DND-41 (cell line): Measurements from ENCODE around the gene KMT2B.

Experiments used
- ATAC-seq: fragments of 200-7000 bp; cut with Tn5 transposase; 3 replicates; pipeline ENCODE4 v1.9.1; 2021; ENCODE audit warnings: low read depth; ENCODE audit not compliant: insufficient read depth
- DNase-seq: peaks from one replicate; pipeline ENCODE4 v3.0.0-alpha.2; 2020
- H2AFZ ChIP-seq: 2 replicates; pipeline ENCODE4 v1.6.0; 2012; ENCODE audit warnings: low read depth, low read length
- H3K27ac ChIP-seq: 2 replicates; pipeline ENCODE4 v1.5.1; 2012; ENCODE audit warnings: low read length, inconsistent platforms
- H3K27me3 ChIP-seq: fragments of 200-600 bp; sonication (generic); 2 replicates; pipeline ENCODE4 v1.6.0; 2012; ENCODE audit warnings: low read length, mild to moderate bottlenecking, inconsistent platforms; ENCODE audit not compliant: insufficient read depth, poor library complexity
- H3K36me3 ChIP-seq: 2 replicates; pipeline ENCODE4 v1.5.1; 2012; ENCODE audit warnings: low read length, inconsistent platforms; ENCODE audit not compliant: insufficient read depth
- H3K4me1 ChIP-seq: 2 replicates; pipeline ENCODE4 v1.5.1; 2012; ENCODE audit warnings: mild to moderate bottlenecking, low read length; ENCODE audit not compliant: insufficient read depth
- H3K4me2 ChIP-seq: 2 replicates; pipeline ENCODE4 v1.6.0; 2012; ENCODE audit warnings: mild to moderate bottlenecking, moderate library complexity, low read length, inconsistent platforms; ENCODE audit not compliant: insufficient read depth
- H3K4me3 ChIP-seq, 2 experiments: fragments of 200-600 bp in 1 of 2; shearing (Covaris generic) in 1 of 2; 2 replicates each; pipeline ENCODE4 v1.5.1; 2012 to 2016; ENCODE audit warnings: inconsistent platforms in 2 of 2, low read length in 2 of 2, mild to moderate bottlenecking in 2 of 2, low read depth in 1 of 2, moderate library complexity in 1 of 2
- H3K79me2 ChIP-seq: 2 replicates; pipeline ENCODE4 v1.6.0; 2012; ENCODE audit warnings: low read length, inconsistent platforms; ENCODE audit not compliant: insufficient read depth
- H3K9ac ChIP-seq: 2 replicates; pipeline ENCODE4 v1.6.0; 2012; ENCODE audit warnings: low read depth, mild to moderate bottlenecking, inconsistent platforms, low read length, moderate library complexity
- H3K9me3 ChIP-seq: 2 replicates; pipeline ENCODE4 v1.5.1; 2012; ENCODE audit warnings: low read length, moderate library complexity, mild to moderate bottlenecking, inconsistent platforms; ENCODE audit not compliant: insufficient read depth, severe bottlenecking
- H4K20me1 ChIP-seq: 2 replicates; pipeline ENCODE4 v1.6.0; 2012; ENCODE audit warnings: low read length; ENCODE audit not compliant: insufficient read depth
- CTCF ChIP-seq: IDR thresholded peaks from 2 replicates; pipeline ENCODE4 v1.5.1; 2012; ENCODE audit warnings: borderline replicate concordance, low read length, moderate library complexity, mild to moderate bottlenecking; ENCODE audit not compliant: poor library complexity, severe bottlenecking; ENCODE audit errors: extremely low read depth
- EZH2 ChIP-seq: IDR thresholded peaks from 3 replicates; pipeline ENCODE4 v1.6.1; 2012; ENCODE audit warnings: borderline replicate concordance, low read depth, mild to moderate bottlenecking, moderate library complexity, low read length, inconsistent platforms; ENCODE audit not compliant: severe bottlenecking

The KMT2B gene

GRCh38 chr19:35783469-35784434 is 65.9 kb downstream of the KMT2B start:
- Histone ChIP-seq H2AFZ (no peak overlapping the region), H4K20me1 (peaks cover 24% of the 10 kb centered on the region), H3K27ac (no peak overlapping the region), H3K36me3 (peaks cover 74% of the 10 kb centered on the region), H3K27me3 (no peaks in the 10 kb centered on the region), H3K4me1 (no peaks in the 10 kb centered on the region), H3K79me2 (peaks cover 8% of the 10 kb centered on the region), H3K4me2 (no peak overlapping the region), H3K4me3 (no peak overlapping the region), H3K9me3 (no peaks in the 10 kb centered on the region), H3K9ac (no peak overlapping the region)
- ATAC-seq (no peak), DNase-seq (no peak)
- no peak for TF ChIP-seq EZH2
- TF ChIP-seq CTCF: peak; percentile 15

GRCh38 chr19:35784503-35785338 is 66.9 kb downstream of the KMT2B start:
- ATAC-seq (no peak), DNase-seq (no peak)
- Histone ChIP-seq H3K27me3 (no peaks in the 10 kb centered on the region), H3K4me2 (no peak overlapping the region), H3K9me3 (no peaks in the 10 kb centered on the region), H2AFZ (no peak overlapping the region), H3K9ac (no peak overlapping the region), H3K4me1 (no peaks in the 10 kb centered on the region), H3K4me3 (no peak overlapping the region), H3K27ac (no peak overlapping the region), H4K20me1 (peaks cover 20% of the 10 kb centered on the region), H3K36me3 (peaks cover 64% of the 10 kb centered on the region), H3K79me2 (peaks cover 3% of the 10 kb centered on the region; the same call in 1 of the 2 replicates)
- TF ChIP-seq CTCF: no peak
- no peak for TF ChIP-seq EZH2

GRCh38 chr19:35785339-35785627 is 67.5 kb downstream of the KMT2B start:
- H3K27me3 ChIP-seq: no peaks in the 10 kb centered on the region
- peaks cover 59% of the 10 kb centered on the region for H3K36me3 ChIP-seq
- TF ChIP-seq CTCF: no peak
- TF ChIP-seq EZH2: no peak
- no peak overlapping the region for H3K4me3 ChIP-seq
- H4K20me1 ChIP-seq: peaks cover 17% of the 10 kb centered on the region
- H3K9me3 ChIP-seq: no peaks in the 10 kb centered on the region
- no peak overlapping the region for H3K4me2 ChIP-seq
- no peak overlapping the region for H3K9ac ChIP-seq
- DNase-seq: no peak
- no peak overlapping the region for H3K27ac ChIP-seq
- H3K79me2 ChIP-seq: no peaks in the 10 kb centered on the region
- no peak overlapping the region for H2AFZ ChIP-seq
- no peaks in the 10 kb centered on the region for H3K4me1 ChIP-seq
- ATAC-seq: no peak
